ENCODE data around the gene UNK.

GRCh38 chr17:75821552-75821951 is 36.9 kb downstream of the UNK start:
- TF ChIP-seq POLR2A (IDR thresholded peaks at IDR 0.05) (no peak), CTCF (IDR thresholded peaks at IDR 0.05) (no peak)
